Germinal center (tissue), 1 donor: ENCODE data around the gene BICDL2.

Experiments used
- DNase-seq: peaks from one replicate; pipeline ENCODE4 v3.0.0; 2012; ENCODE audit warnings: mixed read lengths, low spot score

The BICDL2 gene

GRCh38 chr16:3010510-3010909 is 26.2 kb downstream of the BICDL2 start:
- no peak for DNase-seq

GRCh38 chr16:3009568-3010390 is 27.0 kb downstream of the BICDL2 start:
- DNase-seq = no peak

GRCh38 chr16:3008690-3009037 is 28.1 kb downstream of the BICDL2 start:
- no peak for DNase-seq

GRCh38 chr16:3007957-3008689 is 28.6 kb downstream of the BICDL2 start:
- DNase-seq = no peak

- DNase-seq = no peak
These were observed 29.4 kb downstream of the BICDL2 start for GRCh38 chr16:3007059-3007956.

- no peak for DNase-seq
These were observed 31.9 kb downstream of the BICDL2 start for GRCh38 chr16:3004781-3005284.

GRCh38 chr16:3004319-3004718 is 32.4 kb downstream of the BICDL2 start:
- DNase-seq = no peak

- peak; percentile 99 for DNase-seq
These were observed 33.0 kb downstream of the BICDL2 start for GRCh38 chr16:3003582-3004270.

- no peak for DNase-seq
These were observed 35.4 kb downstream of the BICDL2 start for GRCh38 chr16:3001316-3001715.

GRCh38 chr16:3000540-3000939 is 36.2 kb downstream of the BICDL2 start:
- no peak for DNase-seq

GRCh38 chr16:2999929-3000328 is 36.8 kb downstream of the BICDL2 start:
- no peak for DNase-seq

GRCh38 chr16:2996298-2996697 is 40.4 kb downstream of the BICDL2 start:
- no peak for DNase-seq

- no peak for DNase-seq
These were observed 44.2 kb downstream of the BICDL2 start for GRCh38 chr16:2992383-2993081.

GRCh38 chr16:2991566-2992261 is 45.0 kb downstream of the BICDL2 start:
- no peak for DNase-seq

GRCh38 chr16:2990891-2991290 is 45.9 kb downstream of the BICDL2 start:
- DNase-seq = no peak

- no peak for DNase-seq
These were observed 48.1 kb downstream of the BICDL2 start for GRCh38 chr16:2988590-2989099.

GRCh38 chr16:2987833-2988232 is 48.9 kb downstream of the BICDL2 start:
- no peak for DNase-seq

GRCh38 chr16:2987286-2987685 is 49.5 kb downstream of the BICDL2 start:
- no peak for DNase-seq

GRCh38 chr16:2986623-2987188 is 50.0 kb downstream of the BICDL2 start:
- DNase-seq = no peak

- DNase-seq = no peak
These were observed 50.8 kb downstream of the BICDL2 start for GRCh38 chr16:2985893-2986355.
